HepG2 (cell line): Measurements from ENCODE around the gene FAM20C. TPM values are rescaled to one million over a fixed set of nuclear protein-coding genes. Genes with fewer than 3 reads are reported as not detected.

Experiments used
- ATAC-seq: fragments of 200-7000 bp; cut with Tn5 transposase; 3 replicates; pipeline ENCODE4 v1.9.1; 2020; ENCODE audit warnings: mild to moderate bottlenecking, moderate library complexity
- BruUV-seq: library from RNA; stranded (reverse); fragments of 400-500 nt; replicated peaks from 2 replicates; lab custom pipeline; 2021; lab: Mats Ljungman, UMichigan
- CTCF ChIA-PET: fragments of 300-600 bp; formaldehyde crosslinking; extraction: SDS; loops from one replicate; lab custom pipeline; 2021; ENCODE audit warnings: low total read pairs, inconsistent platforms, low intra/inter-chr PET ratio; lab: Yijun Ruan, JAX
- POLR2A ChIA-PET: fragments of 350-600 bp; sonication (Branson Sonifier 250); formaldehyde crosslinking; loops from one replicate; lab custom pipeline; 2020; ENCODE audit warnings: antibody characterized with exemption, inconsistent platforms; lab: Yijun Ruan, JAX
- DNase-seq: peaks from one replicate; pipeline ENCODE4 v3.0.0-alpha.2; 2015; ENCODE audit warnings: low spot score
- FAIRE-seq: peaks from 3 replicates; lab custom pipeline; 2011; peaks lifted over from hg19 to GRCh38; lab: Jason Lieb, UNC
- H2AFZ ChIP-seq: one replicate; pipeline ENCODE4 v1.6.1; 2011; ENCODE audit warnings: low read length, inconsistent platforms
- H3K27ac ChIP-seq: fragments of 300-600 bp; 3 replicates; pipeline ENCODE4 v1.8.0; 2011; ENCODE audit warnings: mixed run types, mild to moderate bottlenecking, mixed read lengths, low read length, inconsistent platforms; ENCODE audit not compliant: insufficient read depth; ENCODE audit errors: extremely low read length
- H3K27me3 ChIP-seq, 2 experiments: fragments of 200-600 bp in 1 of 2; 2 replicates in 1 of 2; 3 replicates in 1 of 2; pipeline versions ENCODE4 v1.6.0 to v1.8.0; 2011; ENCODE audit warnings: low read length in 2 of 2, mild to moderate bottlenecking in 2 of 2, moderate library complexity in 2 of 2, inconsistent platforms in 1 of 2; ENCODE audit not compliant: insufficient read depth in 2 of 2, control insufficient read depth in 1 of 2
- H3K36me3 ChIP-seq, 2 experiments: fragments of 200-600 bp in 1 of 2; replicated peaks in 1 of 2; 2 replicates in 1 of 2; 3 replicates in 1 of 2; pipeline versions ENCODE4 v1.5.1 to v1.8.0; 2011; ENCODE audit warnings: low read length in 2 of 2, inconsistent platforms in 1 of 2; ENCODE audit not compliant: insufficient read depth in 2 of 2, control insufficient read depth in 1 of 2
- H3K4me1 ChIP-seq: 2 replicates; pipeline ENCODE4 v1.5.1; 2012; ENCODE audit warnings: low read length, inconsistent platforms; ENCODE audit not compliant: insufficient read depth
- H3K4me2 ChIP-seq: 2 replicates; pipeline ENCODE4 v1.6.0; 2011; ENCODE audit warnings: low read depth, low read length, inconsistent platforms
- H3K4me3 ChIP-seq, 3 experiments: fragments of 200-600 bp in 1 of 3; sonication (generic), shearing (Covaris generic) in 1 of 3; replicated peaks in 1 of 3; 2 replicates each; pipeline ENCODE4 v1.5.1; 2011 to 2016; ENCODE audit warnings: low read length in 3 of 3, inconsistent platforms in 2 of 3, low read depth in 2 of 3, mild to moderate bottlenecking in 2 of 3, control low read depth in 1 of 3, mixed read lengths in 1 of 3; ENCODE audit not compliant: insufficient read depth in 1 of 3
- H3K79me2 ChIP-seq: one replicate; pipeline ENCODE4 v1.6.1; 2011; ENCODE audit warnings: low read length, inconsistent platforms; ENCODE audit not compliant: insufficient read depth
- H3K9ac ChIP-seq: 2 replicates; pipeline ENCODE4 v1.6.0; 2011; ENCODE audit warnings: mild to moderate bottlenecking, low read depth, low read length, inconsistent platforms; ENCODE audit not compliant: insufficient read depth
- H3K9me3 ChIP-seq: 2 replicates; pipeline ENCODE4 v1.5.1; 2012; ENCODE audit warnings: mild to moderate bottlenecking, low read length
- H4K20me1 ChIP-seq: 2 replicates; pipeline ENCODE4 v1.6.0; 2011; ENCODE audit warnings: inconsistent platforms, mild to moderate bottlenecking, low read length, moderate library complexity; ENCODE audit not compliant: insufficient read depth
- FOXP1 ChIP-seq, 2 experiments: fragments of 450-650 bp in 1 of 2; IDR thresholded peaks; 2 replicates each; pipeline ENCODE4 v1.6.1; 2017 to 2018; ENCODE audit warnings: antibody characterized with exemption in 1 of 2
- MTF2 ChIP-seq: sonication (generic); formaldehyde crosslinking; IDR thresholded peaks from 2 replicates; pipeline ENCODE4 v1.5.0; 2020; ENCODE audit warnings: missing genetic modification reagents, borderline replicate concordance
- NR1H2 ChIP-seq: sonication (generic); formaldehyde crosslinking; IDR thresholded peaks from 2 replicates; pipeline ENCODE4 v1.8.1; 2022; ENCODE audit warnings: low read depth, missing genetic modification reagents, borderline replicate concordance
- ZNF263 ChIP-seq: sonication (generic); formaldehyde crosslinking; IDR thresholded peaks from 2 replicates; pipeline ENCODE4 v1.4.0; 2020; ENCODE audit warnings: missing genetic modification reagents
- ZNF354B ChIP-seq: sonication (generic); formaldehyde crosslinking; IDR thresholded peaks from 2 replicates; pipeline ENCODE4 v1.8.0; 2022; ENCODE audit warnings: mild to moderate bottlenecking, missing genetic modification reagents
- ZNF777 ChIP-seq: sonication (generic); formaldehyde crosslinking; IDR thresholded peaks from 2 replicates; pipeline ENCODE4 v1.4.0; 2020; ENCODE audit warnings: missing genetic modification reagents
- WGBS: methylation state at CpG from one replicate; pipeline ENCODE4 v1.1.6; 2017; ENCODE audit warnings: low lambda C conversion rate; 5-methylcytosine and 5-hydroxymethylcytosine counted together
- in situ Hi-C: cut with HindIII; loops from 2 replicates; pipeline ENCODE4 v1.10.0; 2017; ENCODE audit warnings: low pct_unique_long_range_greater_than_20kb; ENCODE audit not compliant: extremely low pct_ligation_motif_present
- intact Hi-C: fragments of 100-400 bp; cut with micrococcal nuclease; formaldehyde crosslinking; loops from one replicate; pipeline ENCODE4 v1.10.0; 2022; ENCODE audit not compliant: unreplicated experiment
- polyA plus RNA-seq, 8 experiments: library from polyadenylated mRNA; depleted of rRNA in 3 of 8; stranded (reverse) in 7 of 8; unstranded in 1 of 8; fragments of >200 nt; fragmentation: Illumina TruSeq in 4 of 8; extraction: Trizol in 4 of 8; gene quantifications; 2 replicates each; pipeline versions ENCODE4 v1.2.1 to v1.2.3, GENCODE V29; 2011 to 2016; ENCODE audit warnings: low read depth in 4 of 8, missing spikeins in 1 of 8, mixed read lengths in 1 of 8; ENCODE audit not compliant: insufficient read depth in 1 of 8
- total RNA-seq, 5 experiments: library from RNA; depleted of rRNA; stranded (reverse); fragments of >200 nt; fragmentation: Illumina TruSeq; extraction: Trizol; gene quantifications; 2 replicates each; pipeline ENCODE4 v1.2.3, GENCODE V29; 2016; ENCODE audit warnings: low read depth in 1 of 5
- TF ChIP-seq, protein P1 (sequence below): sonication (generic); formaldehyde crosslinking; IDR thresholded peaks from 2 replicates; pipeline ENCODE4 v1.8.1; 2023; ENCODE audit warnings: mild to moderate bottlenecking, moderate library complexity, missing genetic modification reagents
- TF ChIP-seq, protein P2 (sequence below): sonication (generic); formaldehyde crosslinking; conservative IDR thresholded peaks from 2 replicates; pipeline ENCODE4 v1.8.0; 2022; ENCODE audit warnings: mild to moderate bottlenecking, moderate library complexity, missing genetic modification reagents

FAM20C gene
- total and polyA plus RNA-seq, 2 of the 13 experiments (the other 11 are each of a cell fraction or from before 2014, with no cell fraction given) = 11.9 to 19.9 TPM

DNA sequence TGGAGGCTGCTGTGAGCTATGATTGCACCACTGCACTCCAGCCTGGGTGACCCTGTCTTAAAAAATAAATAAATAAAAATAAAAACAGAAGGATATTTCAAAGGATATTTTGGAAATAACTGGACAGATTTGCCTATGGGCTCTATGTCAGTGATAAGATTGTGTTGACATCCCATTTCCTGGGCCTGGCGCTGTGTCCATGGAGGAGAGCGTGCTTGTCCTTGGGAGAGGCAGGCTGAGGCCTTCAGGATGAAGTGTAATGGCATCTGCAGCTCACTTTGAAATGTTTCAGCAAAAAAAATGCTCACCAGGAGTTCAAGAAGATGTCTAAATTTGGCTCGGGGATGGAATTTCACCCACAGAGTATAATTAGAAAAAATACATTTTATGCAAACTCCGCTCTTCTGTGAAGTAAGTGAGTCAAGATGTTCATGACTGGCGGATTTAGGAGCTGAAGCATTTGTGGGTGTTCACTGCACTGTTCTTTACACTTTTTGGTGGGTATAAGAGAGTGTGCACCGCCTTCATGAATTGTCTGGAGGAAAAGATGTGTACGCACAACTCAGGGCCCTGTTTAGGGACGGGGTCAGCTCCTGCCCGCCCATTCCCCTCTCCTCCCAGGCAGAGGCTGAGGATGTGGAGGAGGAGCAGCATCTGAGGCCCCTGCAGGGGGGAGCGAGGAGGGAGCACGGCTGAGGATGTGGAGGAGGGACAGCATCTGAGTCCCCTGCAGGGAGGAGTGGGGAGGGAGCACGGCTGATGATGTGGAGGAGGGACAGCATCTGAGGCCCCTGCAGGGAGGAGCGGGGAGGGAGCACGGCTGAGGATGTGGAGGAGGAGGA is 79.1 kb downstream of the FAM20C start:
- FAIRE-seq (no peak), ATAC-seq (no peak), DNase-seq (no peak)
- H2AFZ ChIP-seq = no peak overlapping the region
- POLR2A ChIA-PET = no interaction called here
- no peak overlapping the region for H3K4me3 ChIP-seq
- BruUV-seq = no TSS peak
- H3K9me3 ChIP-seq = peaks cover 13% of the 10 kb centered on the region
- no peak overlapping the region for H3K4me2 ChIP-seq
- no peak overlapping the region for H3K9ac ChIP-seq
- CTCF ChIA-PET = no interaction called here
- WGBS = 57% methylated on average over 14 of the region's 14 CpGs
- TF ChIP-seq ZNF354B (CRISPR knock-in tag) (no peak), ZNF777 (no peak), FOXP1 (IDR thresholded peaks at IDR 0.05) (no peak), FOXP1 (CRISPR knock-in tag; IDR thresholded peaks at IDR 0.05) (no peak), ZNF263 (CRISPR knock-in tag) (peak; percentile 83; the same call in 1 of the 2 replicates), NR1H2 (CRISPR knock-in tag) (no peak), MTF2 (CRISPR knock-in tag) (no peak)
- TF ChIP-seq, protein P1, sequence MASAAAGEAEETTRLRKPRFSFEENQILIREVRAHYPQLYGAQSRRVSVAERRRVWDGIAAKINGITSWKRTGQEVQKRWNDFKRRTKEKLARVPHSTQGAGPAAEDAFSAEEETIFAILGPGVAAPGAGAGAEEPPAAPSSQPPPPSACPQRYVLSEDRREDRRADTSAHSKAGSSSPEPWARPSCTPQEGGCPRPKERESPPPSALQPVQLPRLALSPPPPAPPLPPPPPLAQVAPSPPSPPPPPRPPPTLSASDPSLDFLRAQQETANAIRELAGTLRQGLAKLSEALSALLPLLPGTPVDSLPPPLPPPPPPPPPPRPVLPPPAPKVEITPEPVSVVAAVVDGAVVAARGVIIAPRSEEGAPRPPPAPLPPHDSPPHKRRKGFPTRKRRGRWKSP (CRISPR knock-in tag) = no peak
- TF ChIP-seq, protein P2, sequence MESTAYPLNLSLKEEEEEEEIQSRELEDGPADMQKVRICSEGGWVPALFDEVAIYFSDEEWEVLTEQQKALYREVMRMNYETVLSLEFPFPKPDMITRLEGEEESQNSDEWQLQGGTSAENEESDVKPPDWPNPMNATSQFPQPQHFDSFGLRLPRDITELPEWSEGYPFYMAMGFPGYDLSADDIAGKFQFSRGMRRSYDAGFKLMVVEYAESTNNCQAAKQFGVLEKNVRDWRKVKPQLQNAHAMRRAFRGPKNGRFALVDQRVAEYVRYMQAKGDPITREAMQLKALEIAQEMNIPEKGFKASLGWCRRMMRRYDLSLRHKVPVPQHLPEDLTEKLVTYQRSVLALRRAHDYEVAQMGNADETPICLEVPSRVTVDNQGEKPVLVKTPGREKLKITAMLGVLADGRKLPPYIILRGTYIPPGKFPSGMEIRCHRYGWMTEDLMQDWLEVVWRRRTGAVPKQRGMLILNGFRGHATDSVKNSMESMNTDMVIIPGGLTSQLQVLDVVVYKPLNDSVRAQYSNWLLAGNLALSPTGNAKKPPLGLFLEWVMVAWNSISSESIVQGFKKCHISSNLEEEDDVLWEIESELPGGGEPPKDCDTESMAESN = no peak
- no peaks in the 10 kb centered on the region for H3K79me2 ChIP-seq
- H3K4me1 ChIP-seq = no peaks in the 10 kb centered on the region
- H3K36me3 ChIP-seq = no peaks in the 10 kb centered on the region
- H3K27ac ChIP-seq = no peak overlapping the region
- intact Hi-C loops (no loop called here), in situ Hi-C loops (no loop called here)
- H4K20me1 ChIP-seq = no peaks in the 10 kb centered on the region
- H3K27me3 ChIP-seq = no peaks in the 10 kb centered on the region; a peak in 2 of 5 replicates
